Epidermal melanocyte (primary cell): ENCODE measurements around the gene PRKCD.
"Not testable (repeated sequence)": the region's sequence is repeated elsewhere in the genome, so short reads cannot be mapped to it uniquely, and the experiment has no call there.

Experiments
- DNase-seq: peaks from one replicate; pipeline ENCODE4 v3.0.0; 2011; ENCODE audit warnings: low spot score; ENCODE audit not compliant: insufficient read length

PRKCD gene

GRCh38 chr3:53139906-53140846 is 20.8 kb upstream of the PRKCD start:
- DNase-seq = no peak

GRCh38 chr3:53140847-53141845 is 19.9 kb upstream of the PRKCD start:
- DNase-seq = no peak

GRCh38 chr3:53142986-53143385 is 18.0 kb upstream of the PRKCD start:
- no peak for DNase-seq

- no peak for DNase-seq
Observed at GRCh38 chr3:53144446-53144845, 16.6 kb upstream of the PRKCD start.

GRCh38 chr3:53144862-53145712 is 15.9 kb upstream of the PRKCD start:
- DNase-seq = no peak

GRCh38 chr3:53145713-53146080 is 15.3 kb upstream of the PRKCD start:
- DNase-seq = no peak

GRCh38 chr3:53146319-53146891 is 14.6 kb upstream of the PRKCD start:
- DNase-seq = no peak

- no peak for DNase-seq
Observed at GRCh38 chr3:53147151-53147902, 13.7 kb upstream of the PRKCD start.

GRCh38 chr3:53147903-53148400 is 13.1 kb upstream of the PRKCD start:
- DNase-seq = no peak

- no peak for DNase-seq
Observed at GRCh38 chr3:53149006-53149690, 11.9 kb upstream of the PRKCD start.

GRCh38 chr3:53149699-53150098 is 11.3 kb upstream of the PRKCD start:
- DNase-seq = no peak

- DNase-seq = no peak
Observed at GRCh38 chr3:53150247-53151085, 10.5 kb upstream of the PRKCD start.

GRCh38 chr3:53151086-53151438 is 9.9 kb upstream of the PRKCD start:
- not testable (repeated sequence) for DNase-seq

- DNase-seq = no peak
Observed at GRCh38 chr3:53151465-53151864, 9.5 kb upstream of the PRKCD start.

GRCh38 chr3:53151870-53152660 is 8.9 kb upstream of the PRKCD start:
- DNase-seq = no peak

GRCh38 chr3:53153264-53153823 is 7.7 kb upstream of the PRKCD start:
- DNase-seq = no peak

GRCh38 chr3:53153980-53154379 is 7.0 kb upstream of the PRKCD start:
- no peak for DNase-seq
